ENCODE measurements around the gene GRK3.
"Not testable (repeated sequence)": the region's sequence is repeated elsewhere in the genome, so short reads cannot be mapped to it uniquely, and the experiment has no call there.

Gene GRK3

DNA sequence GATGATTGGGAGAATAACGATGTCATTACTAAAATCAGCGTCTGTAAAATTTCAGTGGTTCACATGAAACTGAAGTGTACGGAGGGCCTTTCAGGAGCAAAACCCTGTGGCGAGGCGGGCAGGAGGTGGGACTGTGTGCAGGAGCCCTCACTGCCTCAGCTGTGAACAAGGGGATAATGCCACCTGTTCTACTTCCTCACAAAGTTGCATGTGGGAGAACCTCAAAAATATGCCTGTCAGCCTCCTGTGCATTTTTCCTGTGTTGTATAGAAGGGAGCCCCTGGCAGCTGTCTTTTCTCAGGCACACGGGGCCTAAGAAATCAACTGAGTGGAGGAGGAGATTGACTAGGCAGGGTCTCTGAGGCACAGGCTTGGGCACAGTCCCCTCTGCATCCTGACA lies 134.5 kb downstream of the GRK3 start:
- no peak for DNase-seq (ENCODE audit: low read depth)

DNA sequence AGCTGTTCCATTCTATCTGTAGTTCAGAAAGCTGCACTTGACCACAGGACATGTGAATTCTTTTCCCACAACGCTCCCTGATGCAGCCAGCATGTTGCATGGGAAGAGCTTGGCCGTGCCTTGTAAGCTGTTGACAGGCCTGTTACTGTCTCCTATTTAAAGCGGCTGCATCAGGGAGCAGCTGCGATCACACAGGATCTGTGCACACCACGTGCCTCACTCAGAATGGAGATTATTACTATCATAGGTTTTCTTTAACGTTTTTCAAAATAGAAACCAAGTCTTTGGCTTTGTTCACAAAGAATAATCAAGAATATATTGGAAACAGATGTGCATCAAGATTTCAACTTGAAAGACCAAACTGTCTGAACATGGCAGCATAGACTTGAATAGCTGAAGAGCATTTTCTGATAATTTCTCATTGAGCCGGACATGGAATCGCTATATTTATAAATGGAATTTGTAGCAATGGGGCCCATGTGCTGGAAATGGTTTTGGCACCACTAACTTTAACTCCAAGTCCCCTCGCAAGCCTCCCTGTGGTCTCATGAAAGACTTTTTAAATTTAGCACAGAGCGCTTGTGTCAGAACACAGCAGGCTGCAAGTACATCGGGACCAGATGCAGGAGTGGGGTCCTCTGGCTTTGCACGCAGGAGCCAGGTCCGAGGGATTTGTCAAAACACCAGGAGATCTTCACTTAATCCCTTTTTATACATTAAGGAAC lies 136.7 kb downstream of the GRK3 start:
- peak; percentile 37 for DNase-seq (ENCODE audit: low read depth)

DNA sequence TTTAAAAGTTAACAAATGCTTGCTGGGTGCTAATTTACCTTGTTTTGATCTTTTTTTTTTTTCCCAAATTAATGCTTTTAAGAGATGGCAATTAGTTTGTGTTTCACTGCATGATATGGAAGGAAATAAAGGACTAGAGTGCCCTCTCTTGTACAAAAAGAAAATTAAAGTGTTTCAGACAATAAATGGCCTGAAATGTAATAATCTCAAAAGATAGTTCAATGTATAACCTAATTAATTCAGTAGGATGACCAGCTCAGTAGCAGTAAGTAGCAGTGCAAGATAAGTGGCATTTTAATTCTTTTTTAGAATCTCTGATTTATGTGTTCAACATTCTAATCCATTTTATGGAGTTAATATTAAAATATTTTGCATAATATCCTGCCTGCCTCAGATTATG lies 137.6 kb downstream of the GRK3 start:
- DNase-seq (ENCODE audit: low read depth): no peak

DNA sequence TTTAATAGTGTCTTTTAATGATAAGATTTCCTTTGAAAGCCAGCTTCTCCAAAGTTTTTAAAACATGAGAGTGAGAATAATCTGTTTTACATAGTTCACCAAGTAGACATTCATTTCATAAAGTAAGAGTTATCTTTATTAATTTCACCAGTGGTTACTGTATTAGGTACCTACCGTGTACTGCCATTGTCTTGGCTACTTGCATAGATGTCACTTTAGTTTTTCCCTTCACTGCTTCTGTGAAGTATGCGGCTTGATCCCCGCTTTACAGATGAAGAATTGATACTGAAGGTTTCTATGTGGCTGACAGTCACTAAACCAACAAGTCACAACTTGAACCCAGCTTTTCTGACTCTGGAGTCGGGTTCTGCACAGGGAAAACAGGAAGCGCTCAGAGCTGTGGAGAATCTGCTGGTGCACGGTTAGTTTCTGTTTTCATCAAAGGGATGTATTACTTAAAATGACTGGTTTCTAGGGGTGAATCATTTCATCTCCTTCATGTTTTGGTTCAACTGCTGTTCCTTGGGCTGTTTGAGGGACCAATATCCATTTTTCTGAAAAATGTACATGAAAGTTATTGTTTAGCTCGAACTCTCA lies 138.2 kb downstream of the GRK3 start:
- DNase-seq (ENCODE audit: low read depth): no peak

DNA sequence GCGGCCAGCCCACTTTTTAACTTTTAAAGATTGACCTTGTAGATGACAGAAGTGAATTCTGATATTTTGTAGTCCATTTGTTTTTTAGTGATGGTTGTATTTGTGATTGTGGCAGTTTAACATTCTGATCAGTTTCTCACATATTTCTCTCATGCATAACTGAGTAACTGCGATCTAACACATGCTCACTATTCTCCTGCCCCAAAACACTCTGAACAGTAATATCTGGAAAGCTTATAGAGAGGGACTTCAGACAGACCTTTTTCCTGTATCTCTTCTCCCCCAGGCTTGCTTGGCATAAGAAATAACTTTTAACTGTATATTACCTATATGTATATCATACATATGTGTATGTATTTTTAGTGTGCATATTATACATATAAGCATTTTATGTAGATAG lies 140.2 kb downstream of the GRK3 start:
- DNase-seq (ENCODE audit: low read depth): no peak

DNA sequence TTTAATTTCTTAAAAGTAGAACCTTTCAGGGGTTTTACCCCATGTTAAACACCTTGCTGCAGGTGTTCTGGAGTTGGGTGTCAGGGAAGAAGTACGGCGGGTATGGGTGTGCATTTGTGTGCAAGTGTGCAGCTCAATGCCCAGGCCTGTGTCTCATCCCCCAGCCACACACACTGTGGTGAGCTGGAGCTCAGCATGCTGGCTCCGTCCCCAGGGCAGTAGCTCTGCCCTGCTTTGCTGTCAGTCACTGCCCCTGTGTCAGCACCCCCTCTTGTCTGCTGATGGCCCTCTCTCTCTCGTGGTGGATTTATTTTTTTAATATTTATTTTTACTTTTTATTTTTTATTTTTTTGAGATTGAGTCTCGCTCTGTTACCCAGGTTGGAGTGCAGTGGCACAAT lies 141.7 kb downstream of the GRK3 start:
- DNase-seq (ENCODE audit: low read depth): no peak

DNA sequence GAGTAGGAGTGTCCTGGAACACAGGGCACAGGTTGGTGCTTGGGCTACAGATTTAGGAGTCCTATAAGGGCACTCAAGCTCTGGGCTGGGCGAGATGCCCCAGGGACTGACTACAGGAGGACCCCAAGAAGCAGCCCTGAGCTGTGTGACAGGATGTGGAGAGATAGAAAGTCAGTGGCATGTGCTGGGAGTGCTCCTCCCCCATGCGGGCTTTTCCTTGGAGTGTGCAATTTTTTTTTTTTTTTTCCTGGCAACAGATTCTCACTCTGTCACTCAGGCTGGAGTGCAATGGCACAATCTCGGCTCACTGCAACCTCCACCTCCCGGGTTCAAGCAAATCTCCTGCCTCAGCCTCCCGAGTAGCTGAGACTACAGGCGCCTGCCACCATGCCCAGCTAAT lies 144.0 kb downstream of the GRK3 start:
- DNase-seq (ENCODE audit: low read depth): not testable (repeated sequence)

DNA sequence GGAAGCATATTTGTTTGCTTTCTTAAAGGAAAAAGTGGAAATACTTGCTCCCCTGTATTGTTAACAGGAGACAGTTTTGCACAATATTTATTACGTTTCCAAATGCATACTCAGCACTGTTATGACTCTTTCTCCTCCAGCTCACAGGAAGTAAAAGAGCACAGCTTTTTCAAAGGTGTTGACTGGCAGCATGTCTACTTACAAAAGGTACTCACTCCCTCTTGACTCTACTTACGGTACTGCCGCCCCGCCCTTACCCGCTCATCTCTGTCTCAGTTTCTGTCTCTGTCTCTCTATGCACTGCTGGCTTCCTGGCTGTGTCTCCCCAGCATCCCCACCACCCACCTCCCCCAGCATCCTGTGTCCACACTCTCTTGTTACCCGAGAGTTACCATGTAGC lies 145.3 kb downstream of the GRK3 start:
- DNase-seq (ENCODE audit: low read depth): no peak

DNA sequence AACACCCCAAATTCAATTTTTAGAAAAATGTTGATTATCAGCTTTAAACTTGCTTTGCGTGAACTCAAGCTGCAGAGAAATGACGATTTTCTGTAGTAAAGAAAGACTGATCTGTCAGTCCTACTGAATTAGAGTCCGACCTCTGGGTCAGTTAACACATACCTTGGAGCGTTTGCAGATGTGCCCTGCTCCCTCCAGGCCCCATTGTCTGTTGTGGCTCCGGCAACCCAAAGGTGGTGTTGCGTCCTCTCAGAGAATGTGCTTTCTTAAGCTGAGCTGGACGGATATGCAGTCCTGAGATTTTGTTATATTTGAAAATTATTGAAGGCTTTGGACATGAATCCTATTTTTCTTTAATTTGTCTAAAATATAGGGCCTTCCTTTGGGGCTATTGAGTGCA lies 146.0 kb downstream of the GRK3 start:
- DNase-seq (ENCODE audit: low read depth): no peak

DNA sequence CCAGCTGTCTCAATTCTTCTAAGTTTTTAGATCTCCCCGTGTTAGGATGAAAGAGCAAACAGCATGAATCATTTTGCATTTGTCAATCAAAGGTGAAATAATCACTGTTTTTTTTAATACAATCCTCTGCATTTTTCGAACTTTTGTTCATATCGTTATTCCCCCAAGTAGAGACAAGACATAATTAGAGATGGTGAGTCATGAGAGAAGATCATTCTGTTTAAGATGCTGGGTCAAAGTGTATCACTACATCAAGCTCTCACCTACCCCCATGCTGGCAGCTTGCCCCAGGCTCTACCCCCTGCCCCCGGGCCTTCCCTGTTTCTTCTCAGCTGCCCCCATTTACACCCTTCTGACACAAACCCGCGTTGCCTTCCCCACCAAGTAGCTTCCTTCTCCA lies 147.0 kb downstream of the GRK3 start:
- no peak for DNase-seq (ENCODE audit: low read depth)

DNA sequence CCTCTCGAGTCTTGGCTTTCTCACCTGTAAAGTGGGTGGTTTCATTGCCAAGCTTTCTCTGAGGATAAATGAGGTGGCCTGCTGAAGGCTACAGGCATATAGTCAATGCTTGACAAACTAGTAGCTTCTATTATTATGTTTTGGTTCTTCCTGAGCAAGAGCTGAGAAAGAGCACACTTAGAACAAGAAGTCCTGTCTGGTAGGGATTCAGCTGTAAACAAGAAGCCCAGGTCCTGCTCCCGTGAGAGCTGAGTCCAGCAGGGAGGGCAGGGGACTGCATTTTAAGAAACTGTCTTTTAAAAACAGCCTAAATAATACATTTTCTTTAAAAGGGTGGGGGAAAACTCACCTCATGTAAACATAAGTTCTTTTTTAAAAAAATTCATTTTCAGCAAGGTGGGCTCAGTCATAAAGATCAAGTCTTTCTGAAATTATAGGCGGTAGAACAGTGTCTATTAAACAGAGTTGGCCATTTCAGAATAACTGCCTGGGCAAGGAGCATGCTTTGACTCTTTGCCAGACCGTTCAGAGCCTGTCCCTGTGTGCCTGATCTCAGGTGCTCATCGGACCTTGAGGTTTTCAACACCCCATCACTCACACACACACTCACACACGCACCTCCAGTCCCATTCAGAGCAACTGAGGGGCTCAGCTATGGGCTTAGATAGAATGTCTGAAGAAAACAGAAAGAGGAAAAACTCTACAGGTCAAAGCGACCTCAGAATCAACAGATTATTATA lies 148.4 kb downstream of the GRK3 start:
- DNase-seq (ENCODE audit: low read depth): no peak

DNA sequence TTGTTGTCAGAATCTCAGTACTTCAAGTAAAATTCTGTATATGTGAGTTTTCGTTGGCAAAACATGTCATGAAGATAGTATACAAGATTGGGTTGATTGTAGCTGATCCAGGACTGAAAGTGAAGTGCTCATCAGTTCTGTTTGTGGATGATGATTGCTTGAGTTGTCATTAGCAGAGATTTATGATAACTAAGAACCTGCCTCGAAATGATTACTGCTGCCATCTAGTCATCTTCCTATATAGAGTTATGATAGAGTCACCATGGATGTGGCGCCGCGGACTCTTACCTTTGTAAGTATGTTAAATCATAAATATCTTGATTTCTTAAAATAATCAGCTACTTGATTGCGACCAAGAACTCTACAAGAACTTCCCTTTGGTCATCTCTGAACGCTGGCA lies 149.6 kb downstream of the GRK3 start:
- no peak for DNase-seq (ENCODE audit: low read depth)

DNA sequence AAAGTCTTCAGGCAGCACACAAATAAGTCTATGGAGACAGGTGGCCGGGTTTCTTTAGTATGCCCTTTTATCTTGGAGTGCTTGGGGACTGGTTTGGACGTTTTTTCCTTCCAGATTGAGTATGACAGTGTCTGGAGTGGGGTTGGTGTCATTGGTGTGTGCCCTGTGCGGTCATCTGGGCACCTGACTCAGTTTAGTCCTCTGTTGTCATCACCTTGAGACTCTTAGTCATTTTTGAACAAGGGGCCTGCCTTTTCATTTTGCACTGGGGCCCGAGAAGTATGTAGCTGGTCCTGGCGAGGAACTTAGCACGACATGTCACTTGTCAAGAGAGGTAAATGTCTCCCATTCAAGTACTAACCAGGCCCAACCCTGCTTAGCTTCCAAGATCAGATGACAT lies 150.3 kb downstream of the GRK3 start:
- no peak for DNase-seq (ENCODE audit: low read depth)

DNA sequence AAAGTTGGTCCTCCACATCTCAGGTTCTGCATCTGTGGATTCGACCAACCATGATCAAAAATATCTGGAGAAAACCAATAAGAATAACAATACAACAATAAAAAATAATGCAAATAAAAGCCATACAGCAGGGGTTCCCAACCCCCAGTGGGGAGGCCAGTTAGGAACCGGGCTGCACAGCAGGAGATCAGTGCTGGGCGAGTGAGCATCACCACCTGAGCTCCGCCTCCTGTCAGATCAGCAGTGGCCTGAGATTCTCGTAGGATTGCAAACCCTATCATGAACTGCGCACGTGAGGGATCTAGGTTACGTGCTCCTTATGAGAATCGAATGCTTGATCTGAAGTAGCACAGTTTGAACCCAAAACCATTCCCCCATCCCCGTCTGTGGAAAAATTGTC lies 152.2 kb downstream of the GRK3 start:
- DNase-seq (ENCODE audit: low read depth): no peak

DNA sequence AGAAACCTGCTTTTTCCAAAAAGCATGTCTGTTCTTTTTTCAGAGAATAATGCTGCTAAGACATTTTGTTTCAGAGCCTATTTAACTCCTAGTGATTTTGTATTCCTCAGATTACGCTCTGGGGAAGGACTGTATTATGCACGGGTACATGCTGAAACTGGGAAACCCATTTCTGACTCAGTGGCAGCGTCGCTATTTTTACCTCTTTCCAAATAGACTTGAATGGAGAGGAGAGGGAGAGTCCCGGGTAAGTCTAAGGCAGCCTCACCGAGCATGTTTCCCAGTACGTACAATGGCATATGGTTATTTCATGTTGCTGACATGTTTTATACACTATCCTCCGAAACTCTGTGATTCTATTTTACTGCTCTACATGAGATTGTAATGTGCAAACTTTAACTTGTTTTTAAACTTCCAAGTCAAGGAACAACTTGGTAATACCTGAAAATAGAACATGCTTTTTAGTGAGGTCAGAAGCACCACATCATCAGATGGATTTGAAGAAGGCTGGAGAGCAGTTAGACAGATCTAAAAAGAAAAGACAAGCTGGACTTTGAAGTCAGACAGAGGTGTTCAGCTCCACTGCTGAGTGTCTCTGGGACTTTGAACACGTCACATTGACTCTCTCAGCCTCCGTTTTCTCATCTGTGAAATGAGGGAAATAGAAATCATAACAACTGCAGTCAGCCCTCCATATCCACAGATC lies 153.8 kb downstream of the GRK3 start:
- DNase-seq (ENCODE audit: low read depth): no peak

DNA sequence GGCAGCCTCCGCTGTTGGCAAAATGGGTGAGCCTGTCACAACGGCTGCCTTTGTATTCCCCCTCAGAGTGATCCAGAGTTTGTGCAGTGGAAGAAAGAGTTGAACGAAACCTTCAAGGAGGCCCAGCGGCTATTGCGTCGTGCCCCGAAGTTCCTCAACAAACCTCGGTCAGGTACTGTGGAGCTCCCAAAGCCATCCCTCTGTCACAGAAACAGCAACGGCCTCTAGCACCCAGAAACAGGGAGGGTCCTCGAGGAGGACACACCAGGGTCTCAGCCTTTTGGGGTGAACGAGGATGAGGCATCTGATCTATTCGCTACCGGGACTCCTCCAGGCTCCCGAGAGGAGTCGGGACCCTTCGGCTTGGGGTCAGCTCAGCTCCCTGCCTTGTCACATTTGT lies 157.7 kb downstream of the GRK3 start:
- no peak for DNase-seq (ENCODE audit: low read depth)

DNA sequence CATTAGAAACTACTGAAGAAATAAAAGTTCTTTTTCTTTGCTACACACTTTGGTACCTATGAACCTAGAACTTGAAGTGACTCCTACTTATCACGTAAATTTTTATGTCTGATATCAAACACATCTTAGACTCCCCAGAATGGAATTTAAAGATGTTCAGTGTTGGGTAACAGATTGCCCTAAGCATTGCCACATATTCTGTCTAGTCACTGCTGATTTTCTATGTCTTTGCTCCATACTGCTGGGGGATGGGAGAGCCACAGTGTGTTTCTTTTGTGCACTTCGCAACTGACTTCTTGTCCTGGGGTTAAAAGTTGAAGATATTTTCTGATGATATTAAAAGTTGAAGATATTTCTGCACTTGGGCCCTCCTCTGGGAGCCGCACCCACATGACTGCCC lies 158.2 kb downstream of the GRK3 start:
- no peak for DNase-seq (ENCODE audit: low read depth)

DNA sequence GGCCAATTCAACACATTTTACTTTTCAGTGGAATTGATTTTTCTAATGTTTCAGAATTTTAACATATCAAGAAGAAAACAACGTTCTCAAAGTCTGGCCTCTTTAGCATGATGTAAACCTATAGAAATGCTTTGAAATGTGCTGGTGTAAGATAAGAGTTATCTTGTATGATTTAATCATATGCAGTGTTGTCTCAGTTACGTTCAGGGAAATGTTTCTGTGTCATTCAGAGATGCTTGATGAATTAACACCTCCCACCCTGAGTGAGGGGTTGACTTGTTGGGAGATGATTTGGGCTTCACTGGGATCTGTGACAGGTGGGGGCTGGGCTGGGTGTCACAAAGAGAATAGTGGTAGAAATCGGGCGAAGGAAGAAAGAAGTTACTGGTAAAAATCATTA lies 161.8 kb downstream of the GRK3 start:
- DNase-seq (ENCODE audit: low read depth): no peak

DNA sequence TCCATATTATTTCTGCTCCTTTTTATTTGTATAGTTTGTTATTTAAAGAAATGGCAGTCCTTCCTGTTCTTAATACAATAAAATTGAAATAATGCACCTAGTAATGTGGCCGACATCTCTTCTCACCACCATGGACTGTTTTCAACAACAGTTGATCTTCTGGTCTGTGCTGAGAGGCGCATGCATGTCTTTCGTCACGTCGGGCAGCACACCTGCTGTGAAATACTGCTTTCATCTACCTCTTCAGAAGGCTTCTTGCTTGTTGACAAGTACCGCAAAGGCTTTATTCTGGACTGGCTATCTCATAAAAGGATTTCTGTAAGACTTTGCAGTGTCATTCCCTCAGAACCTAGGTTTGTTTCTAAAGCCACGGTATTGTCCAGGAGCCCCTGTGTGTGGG lies 163.6 kb downstream of the GRK3 start:
- DNase-seq (ENCODE audit: low read depth): no peak

DNA sequence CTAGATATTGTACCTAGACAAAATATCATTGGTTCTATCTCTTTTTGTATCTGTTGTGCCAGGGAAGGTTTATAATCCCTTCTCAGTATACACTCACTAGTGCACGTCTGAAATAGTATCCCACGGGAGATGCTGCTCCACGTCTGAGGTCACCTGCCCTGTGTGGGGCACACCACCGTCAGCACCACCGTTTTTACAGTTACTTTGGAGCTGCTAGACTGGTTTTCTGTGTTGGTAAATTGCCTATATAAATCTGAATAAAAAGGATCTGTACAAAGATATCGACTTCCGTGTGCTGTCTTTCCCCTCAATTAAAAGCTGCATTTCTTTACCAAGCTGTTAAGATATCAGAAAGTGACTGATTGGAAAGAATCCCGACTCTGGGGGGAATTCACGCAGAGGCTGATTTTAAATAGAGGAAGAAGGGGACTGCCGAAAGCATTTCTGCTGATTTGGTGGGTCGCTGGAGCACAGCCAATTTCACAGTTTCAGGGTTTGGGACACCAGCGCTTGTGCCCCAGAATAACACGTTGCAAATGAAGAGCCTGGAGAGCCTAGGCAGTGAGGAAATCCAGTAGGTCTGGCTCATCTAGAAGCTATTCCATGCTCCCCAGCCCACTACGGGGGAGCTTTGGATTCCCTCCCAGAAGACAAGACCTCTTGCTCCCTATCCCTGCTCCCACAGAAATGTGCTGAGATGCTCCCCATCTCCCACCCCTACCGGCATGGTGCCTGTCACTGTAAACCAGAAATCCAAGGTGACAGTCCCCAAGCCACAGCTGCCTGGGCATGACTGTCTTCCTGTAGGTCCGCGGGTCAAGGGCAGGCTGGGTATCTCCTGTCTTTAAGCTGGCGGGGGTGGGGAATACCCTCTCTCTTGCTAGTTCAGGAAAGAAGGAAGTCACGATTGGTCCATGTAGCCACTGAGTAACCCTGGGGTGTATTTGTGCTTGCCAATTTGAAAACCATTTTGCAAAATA lies 164.8 kb downstream of the GRK3 start:
- DNase-seq (ENCODE audit: low read depth): no peak

DNA sequence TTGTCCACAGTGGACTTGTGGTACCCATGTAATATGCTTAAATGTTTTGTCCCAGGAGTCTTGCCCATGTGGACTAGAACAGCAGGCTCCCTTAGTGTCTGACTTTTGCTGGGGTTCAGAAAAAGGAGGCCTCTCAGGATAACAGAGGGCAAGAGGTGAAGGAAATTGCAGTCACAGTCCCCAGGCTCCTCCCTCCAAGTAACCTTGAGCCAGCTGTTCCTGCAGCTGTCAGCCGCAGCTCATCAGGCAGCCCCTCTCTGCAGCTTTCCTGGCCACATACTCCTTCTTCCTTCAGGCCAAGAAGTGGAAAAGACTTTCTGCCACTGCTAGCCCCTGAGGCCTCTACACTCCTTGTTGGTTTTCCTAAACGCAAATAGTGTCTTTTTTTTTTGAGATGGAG lies 171.2 kb downstream of the GRK3 start:
- DNase-seq (ENCODE audit: low read depth): no peak
